Heart left ventricle (tissue), 13 donors: Measurements from ENCODE around the gene DBR1.

Experiments
- POLR2A ChIP-seq, 2 donors: fragments of 450-650 bp; IDR thresholded peaks; one replicate each; pipeline ENCODE4 v1.6.1; 2017; ENCODE audit warnings: antibody characterized with exemption in 2 of 2, mild to moderate bottlenecking in 2 of 2, moderate library complexity in 2 of 2
- TF ChIP-seq, protein P1 (sequence below), 12 donors: fragments of 200-600 bp; sonication (generic) in 4 of 12; IDR thresholded peaks; one replicate each; pipeline versions ENCODE4 v1.5.0 to v1.8.0; 2018 to 2022; ENCODE audit warnings: antibody characterized with exemption in 12 of 12, mild to moderate bottlenecking in 5 of 12
- donor health status: ischemic (EF 13 %, LVEDD 7.1; RV severe dilation, severe dysfunction).
- donor health status: DM: no; HTN: yes; CAD: no.
- donor health status: DM: no; HTN: no; CAD: no.
- donor health status: ischemic (EF 25% LVEDD 6.9; RV normal size, moderate dysfunction).
- donor health status: ischemic (EF 25% LVEDD 5.7; RV mildly dilated, moderate dysfunction).
- donor health status: ischemic (EF 35%, LVEDD 5.7; RV mildly dilated, moderate dysfunction).
- donor health status: nonischemic (EF 11% LVEDD 7.7; RV severe dilation, severe dysfunction).
- donor health status: DM: yes; HTN: yes; CAD: no.
- donor health status: PGD.
- donor health status: ischemic (EF 29% LVEDD 5.4; RV normal size, mild dysfunction).
- donor health status: nonischemic (EF 23%, LVEDD 6.1; RV moderate dilation, normal function).

DNA sequence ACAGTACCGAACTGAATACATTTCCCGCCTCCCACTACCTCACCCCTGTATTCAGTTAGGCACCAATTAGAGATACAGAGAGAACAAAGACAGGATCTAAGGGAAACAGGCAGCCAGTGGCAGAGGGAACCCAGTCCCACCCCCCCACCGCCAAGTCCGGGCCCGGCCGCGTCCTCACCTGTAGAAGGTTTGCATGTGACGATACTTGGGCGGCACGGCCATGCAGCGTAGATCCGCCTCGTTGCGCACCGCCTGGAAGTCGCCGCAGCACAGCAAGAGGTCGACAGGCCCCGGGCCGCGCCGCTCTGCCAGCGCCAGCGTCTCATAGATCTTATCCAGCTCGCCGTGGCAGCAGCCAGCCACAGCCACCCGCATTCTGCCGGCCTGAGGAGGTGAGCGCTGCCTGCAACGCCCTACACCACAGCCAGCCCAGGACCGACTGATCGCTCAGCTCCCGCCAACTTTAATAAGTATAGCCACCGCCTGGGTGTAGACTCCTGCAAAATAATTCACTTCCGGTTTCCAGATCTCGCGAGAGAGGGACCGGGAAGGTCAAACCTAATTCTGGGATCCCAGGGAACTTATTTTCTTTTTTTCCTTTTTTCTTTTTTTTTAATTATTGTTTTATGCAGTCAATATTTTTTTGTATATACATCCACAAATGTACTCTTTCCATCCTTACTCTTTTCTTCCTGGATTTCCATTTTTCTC is at the start of gene DBR1:
- TF ChIP-seq, protein P1, sequence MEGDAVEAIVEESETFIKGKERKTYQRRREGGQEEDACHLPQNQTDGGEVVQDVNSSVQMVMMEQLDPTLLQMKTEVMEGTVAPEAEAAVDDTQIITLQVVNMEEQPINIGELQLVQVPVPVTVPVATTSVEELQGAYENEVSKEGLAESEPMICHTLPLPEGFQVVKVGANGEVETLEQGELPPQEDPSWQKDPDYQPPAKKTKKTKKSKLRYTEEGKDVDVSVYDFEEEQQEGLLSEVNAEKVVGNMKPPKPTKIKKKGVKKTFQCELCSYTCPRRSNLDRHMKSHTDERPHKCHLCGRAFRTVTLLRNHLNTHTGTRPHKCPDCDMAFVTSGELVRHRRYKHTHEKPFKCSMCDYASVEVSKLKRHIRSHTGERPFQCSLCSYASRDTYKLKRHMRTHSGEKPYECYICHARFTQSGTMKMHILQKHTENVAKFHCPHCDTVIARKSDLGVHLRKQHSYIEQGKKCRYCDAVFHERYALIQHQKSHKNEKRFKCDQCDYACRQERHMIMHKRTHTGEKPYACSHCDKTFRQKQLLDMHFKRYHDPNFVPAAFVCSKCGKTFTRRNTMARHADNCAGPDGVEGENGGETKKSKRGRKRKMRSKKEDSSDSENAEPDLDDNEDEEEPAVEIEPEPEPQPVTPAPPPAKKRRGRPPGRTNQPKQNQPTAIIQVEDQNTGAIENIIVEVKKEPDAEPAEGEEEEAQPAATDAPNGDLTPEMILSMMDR (IDR thresholded peaks at IDR 0.05), result no peak
- peak in 1 of 2 donors; percentile 79 for TF ChIP-seq POLR2A (IDR thresholded peaks at IDR 0.05)
